HG03175 (cell line): ENCODE measurements around the gene CTDSPL.

ENCODE experiments used
- ATAC-seq: cut with Tn5 transposase; IDR thresholded peaks from one replicate; pipeline ENCODE4 v1.9.1; 2021; ENCODE audit warnings: mild to moderate bottlenecking, moderate library complexity; ENCODE audit not compliant: unreplicated experiment

CTDSPL gene

DNA sequence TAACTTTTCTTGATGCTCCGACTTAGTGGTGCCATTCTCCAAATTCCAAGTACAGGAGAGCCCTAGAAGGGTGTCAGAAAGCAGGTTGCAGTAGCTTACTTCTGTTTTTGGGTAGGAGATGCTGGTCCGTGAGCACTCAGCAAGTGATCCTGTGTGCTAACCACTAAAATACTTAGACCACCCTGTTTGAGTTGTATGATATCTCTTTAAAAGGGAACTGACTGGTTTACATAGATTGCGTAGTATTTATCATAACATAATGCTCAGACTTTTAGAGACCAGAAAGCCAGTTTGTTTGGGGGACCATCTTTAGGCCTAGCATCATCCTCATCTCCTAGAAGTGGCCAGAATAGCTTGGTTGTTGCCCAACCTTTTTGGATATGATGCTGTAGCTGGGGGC lies 26.7 kb downstream of the CTDSPL start:
- no peak for ATAC-seq

DNA sequence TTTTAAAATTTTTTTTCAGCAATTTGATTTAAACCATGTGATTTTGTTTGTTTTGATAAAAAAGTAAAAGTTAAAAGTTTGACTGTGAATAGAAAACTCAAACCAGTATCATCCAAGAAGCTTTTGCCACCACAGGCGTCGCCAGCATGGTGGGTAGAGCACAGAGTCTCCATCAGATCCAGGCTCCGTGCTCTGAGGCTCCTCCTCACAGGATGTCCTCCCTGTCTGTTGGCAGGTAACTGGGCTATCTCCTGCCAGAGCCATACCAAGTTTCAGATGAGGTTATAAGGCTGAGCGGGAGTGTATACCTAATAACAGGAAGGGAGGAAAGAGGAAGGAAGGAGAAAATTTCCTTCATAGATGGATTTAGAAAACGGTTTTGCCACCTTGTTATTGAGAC lies 28.8 kb downstream of the CTDSPL start:
- ATAC-seq, result no peak

DNA sequence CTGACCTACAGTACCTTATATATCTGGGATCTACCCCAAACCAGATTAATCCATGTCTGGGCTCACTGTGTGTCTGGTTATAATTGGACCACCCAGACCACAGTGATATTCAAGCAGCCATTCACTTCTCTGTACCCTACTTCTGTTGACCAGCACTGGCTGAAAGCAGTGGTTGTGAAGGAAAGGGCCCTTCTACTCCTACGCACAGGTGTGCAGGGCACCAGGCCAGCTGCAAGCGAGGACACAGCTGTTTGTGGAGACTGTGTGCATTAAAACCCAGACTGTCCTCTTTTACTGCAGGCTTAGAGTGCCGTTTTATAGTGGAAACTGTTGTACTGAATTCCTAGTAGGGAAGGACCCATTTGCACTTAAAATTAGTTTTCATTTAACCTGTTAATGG lies 29.5 kb downstream of the CTDSPL start:
- ATAC-seq, result no peak

DNA sequence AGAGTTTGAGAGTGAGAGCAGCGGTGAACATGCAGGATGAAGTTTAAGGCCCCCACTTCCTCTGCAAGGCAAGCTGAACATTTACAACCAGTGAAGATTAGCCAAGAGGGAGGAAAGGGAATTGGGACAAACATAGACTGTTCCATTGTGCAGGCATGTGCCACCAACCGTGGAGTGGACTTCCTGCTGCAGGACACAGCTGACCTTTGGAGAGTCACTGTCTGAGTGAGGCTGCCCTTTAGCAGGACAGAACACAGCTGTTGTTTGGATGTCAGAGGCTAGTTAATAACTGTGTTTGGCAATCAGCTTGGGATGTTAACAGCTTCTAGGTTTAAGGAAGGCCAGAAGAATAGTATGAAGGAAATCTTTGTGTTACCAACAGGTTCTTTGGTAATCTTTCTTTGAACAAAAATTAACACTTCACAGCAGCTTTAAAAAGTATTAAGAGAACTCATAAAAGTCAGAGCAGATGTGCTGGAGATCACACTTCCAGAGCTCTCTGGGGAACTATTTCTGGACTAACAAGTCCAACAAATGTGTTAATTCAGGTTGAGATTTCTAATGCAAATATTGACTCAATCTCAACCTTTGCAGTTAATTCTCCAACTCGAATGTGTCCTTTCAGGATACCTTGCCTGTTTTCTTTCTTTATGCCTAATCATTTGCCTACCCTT lies 31.4 kb downstream of the CTDSPL start:
- no peak for ATAC-seq

DNA sequence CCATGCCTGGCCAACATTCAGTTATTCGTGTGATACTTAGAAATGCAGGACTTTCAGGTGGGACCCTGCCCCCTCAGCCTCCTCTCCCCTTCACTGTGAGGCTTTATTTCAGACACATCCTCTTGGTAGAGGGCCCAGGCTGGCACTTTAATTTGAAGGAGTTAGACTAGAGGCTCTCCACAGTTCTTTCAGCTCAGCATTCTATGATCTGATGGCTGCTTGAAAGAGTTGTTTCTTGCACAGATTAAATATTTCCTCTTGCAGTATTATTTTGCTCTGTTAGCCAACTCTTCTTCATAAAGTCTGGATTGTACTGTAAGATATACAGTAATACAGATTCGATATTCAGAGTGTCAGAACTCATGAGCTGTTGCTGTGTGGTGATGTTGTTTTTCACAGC lies 35.1 kb downstream of the CTDSPL start:
- no peak for ATAC-seq

DNA sequence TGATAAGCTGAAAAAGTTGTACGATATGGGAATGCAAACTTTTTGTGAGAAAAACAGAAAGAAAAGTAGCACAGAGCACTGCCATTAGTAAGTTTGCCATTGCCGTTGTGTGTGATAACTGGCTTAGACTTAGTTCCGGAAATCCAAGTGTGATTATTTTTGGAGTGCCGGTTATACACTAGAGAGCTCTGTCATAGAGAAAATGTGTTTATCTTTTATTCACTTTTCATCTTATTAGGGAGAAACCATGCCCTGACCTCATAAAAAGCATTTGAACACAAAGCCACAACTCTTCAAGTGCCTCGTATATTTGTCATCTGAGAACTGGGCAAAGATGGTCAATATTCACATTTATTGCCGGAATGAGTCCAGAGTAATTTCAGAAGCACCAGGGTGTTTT lies 36.1 kb downstream of the CTDSPL start:
- no peak for ATAC-seq

DNA sequence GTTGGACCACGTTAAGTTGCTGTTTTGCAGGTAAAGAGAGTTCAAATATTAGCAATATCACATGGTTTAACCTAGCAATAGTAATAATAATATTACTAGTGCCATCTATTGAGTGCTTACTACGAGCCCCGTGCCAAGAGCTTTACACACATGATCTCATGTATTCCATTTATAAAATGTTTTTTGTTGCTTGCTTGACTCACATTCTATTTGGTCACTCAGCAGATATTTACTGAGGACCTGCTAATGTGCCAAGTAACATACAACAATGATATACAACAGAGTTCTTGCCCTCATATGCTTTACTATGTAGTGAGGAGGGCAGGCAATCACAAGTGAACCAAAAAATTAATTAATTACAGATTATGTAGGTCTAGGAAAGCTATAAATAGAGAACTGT lies 36.7 kb downstream of the CTDSPL start:
- no peak for ATAC-seq

DNA sequence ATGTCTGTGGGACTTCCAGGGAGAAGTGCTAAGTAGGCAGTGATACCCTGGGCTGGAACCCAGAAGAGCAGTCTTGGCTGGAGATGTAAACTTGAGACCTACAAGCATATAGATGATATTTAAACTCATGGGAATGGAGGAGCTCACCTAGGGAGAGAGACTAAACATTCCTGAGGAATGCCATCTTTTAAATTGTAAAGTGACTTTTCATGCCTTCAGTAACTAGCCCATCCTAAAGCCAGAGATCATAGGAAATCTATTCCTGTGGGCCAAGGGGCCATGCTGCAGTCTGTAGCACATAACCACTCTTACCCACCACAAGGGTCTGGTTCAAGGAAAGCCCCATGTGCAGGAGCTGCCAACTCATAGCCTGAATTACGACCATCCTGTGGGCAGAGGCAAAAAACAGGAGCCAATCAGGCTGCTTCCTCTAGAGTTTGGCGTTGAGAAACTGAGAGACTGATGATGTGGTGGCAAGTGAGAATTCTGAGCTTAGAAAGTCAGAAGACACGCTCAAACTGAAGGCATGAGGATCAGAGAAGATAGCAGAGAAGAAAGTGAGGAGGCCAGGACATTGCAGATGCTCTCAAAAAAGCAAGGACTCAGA lies 37.5 kb downstream of the CTDSPL start:
- ATAC-seq, result no peak

DNA sequence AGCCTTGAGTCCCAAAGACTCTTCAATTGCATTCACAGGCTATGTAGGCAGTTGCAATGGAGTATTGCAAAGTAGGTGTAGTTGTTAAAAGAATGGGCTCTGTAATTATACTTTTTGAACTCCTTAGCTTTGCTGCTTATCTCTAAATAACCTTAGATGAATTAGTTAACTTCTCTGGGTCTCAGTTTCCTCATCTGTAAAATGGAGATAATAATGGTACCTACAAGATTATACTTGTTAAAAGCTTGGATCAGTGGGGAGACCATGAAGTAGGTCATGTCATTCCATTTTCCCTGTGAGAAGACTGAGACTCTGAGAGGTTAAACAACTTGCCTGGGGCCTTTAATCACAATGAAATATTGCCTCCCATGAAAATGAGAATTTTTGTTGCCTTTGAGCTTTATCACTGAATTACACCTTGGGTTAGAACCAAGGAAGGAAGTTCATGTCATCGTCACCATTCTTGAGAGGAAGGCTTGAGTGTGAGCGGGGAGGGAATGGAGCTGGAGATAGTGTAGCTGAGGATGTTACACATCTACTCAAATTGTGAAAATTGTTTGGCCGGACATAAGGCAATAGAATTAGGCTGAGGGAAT lies 38.1 kb downstream of the CTDSPL start:
- ATAC-seq, result no peak

DNA sequence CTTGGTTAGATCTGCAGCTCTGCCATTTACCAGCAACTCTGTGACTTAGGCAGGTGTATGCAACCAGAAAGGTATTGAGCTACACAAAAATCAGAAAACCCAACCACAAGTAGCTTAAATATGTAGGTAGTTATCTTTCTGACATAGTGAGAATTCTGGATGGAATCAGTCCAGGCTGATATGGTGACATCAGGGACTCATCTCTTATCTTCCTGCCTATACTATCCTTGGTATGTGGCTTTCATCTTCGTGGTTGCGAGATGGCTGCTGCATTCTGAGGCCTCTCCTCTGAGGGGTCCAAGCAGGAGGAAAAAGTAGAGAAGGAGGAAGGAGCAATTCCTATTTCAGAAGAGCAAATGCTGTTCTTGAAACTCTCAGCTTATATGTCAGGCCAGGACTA lies 40.0 kb downstream of the CTDSPL start:
- ATAC-seq, result no peak

DNA sequence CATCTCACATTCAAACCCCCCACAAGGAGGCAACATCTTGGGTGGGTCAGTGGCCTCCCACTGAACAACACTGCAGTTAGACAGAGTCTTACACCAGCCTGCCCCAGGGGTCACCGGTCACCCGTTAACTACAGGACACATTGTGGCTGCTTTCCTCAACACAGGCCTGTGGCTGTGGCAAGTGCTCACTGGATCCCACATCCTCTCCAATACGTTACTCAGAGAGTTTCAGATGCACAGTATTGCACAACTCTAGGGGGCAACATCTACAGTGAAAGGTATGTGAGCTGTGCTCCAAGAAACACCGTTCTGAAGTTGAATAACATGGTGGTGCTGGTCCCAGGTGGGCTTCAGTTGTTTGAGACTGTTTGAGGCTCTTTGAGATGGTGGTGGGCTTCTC lies 41.0 kb downstream of the CTDSPL start:
- no peak for ATAC-seq

DNA sequence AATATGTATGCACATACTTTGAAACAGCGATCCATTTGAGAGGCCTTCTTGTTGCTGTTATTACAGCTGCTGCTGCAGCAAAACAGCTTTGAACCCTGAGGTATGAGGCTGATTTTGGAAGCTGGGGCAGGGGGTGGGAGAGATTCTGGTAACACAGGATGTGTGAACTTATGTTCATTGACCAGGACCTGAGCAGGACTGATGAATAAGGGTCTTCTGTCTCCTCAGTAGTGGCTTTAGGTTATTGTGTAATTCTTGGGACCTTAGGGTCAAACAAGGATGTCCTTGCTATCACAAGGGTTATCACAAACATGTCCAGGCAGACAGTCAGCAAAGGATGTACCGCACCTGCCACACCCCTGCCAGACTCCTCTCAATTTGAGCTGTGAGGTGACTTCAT lies 41.6 kb downstream of the CTDSPL start:
- ATAC-seq, result no peak

DNA sequence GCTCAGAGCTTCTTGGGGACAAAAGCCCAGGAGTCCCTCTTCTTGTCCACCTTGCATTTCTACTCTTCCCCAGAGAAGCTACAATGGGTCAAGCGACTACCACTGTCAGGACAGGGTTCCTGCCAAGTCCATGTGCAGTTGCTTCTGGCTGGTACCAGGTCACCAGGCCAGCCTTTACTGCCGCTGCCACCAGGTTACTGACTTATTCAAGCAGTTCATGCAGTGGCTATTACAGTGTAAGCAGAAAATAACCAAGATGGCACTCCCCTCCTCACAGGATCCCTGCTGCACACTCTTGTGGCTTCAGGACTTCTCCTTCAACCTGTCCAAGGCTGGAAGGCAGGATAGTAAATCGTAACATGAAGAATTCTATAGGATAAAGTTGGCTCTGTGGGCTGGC lies 42.1 kb downstream of the CTDSPL start:
- no peak for ATAC-seq

DNA sequence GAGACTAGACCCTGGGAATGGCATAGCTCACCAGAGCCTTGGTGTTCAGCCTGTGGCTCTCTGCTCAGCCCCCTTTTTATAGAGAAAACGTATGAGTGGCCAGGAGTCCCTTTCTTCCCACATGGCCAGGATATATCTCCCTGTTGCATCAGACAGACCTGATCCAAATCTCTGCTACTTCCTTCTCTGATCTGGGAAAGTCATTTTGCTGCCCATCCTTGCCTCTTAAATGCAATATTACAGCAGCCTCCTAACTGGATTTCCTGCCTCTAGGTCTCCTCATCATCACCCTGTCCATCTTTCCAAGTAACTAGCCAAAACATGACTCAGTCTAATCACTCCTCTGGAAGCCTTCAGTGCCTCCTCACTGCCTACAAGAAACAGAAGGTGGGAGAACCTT lies 42.9 kb downstream of the CTDSPL start:
- ATAC-seq, result no peak

DNA sequence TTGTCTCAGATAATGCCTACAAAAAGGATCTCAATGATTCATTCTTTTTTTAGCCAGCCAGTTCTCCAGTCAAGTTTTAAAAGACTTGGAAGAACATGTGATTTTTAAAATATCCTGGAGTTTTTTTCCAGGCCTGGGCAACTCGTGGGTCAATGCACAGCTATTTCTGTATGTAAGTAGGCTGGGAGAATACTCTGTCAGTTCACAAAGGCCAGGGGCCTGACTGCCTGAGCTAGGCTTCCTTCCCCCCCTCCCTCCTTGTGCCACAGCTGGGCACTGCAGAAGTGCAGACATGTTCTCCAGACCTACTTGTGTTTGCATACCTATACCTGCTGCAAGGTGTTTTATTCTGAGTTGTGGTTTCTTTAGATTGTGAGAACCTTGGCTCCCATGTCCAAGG lies 43.7 kb downstream of the CTDSPL start:
- no peak for ATAC-seq

DNA sequence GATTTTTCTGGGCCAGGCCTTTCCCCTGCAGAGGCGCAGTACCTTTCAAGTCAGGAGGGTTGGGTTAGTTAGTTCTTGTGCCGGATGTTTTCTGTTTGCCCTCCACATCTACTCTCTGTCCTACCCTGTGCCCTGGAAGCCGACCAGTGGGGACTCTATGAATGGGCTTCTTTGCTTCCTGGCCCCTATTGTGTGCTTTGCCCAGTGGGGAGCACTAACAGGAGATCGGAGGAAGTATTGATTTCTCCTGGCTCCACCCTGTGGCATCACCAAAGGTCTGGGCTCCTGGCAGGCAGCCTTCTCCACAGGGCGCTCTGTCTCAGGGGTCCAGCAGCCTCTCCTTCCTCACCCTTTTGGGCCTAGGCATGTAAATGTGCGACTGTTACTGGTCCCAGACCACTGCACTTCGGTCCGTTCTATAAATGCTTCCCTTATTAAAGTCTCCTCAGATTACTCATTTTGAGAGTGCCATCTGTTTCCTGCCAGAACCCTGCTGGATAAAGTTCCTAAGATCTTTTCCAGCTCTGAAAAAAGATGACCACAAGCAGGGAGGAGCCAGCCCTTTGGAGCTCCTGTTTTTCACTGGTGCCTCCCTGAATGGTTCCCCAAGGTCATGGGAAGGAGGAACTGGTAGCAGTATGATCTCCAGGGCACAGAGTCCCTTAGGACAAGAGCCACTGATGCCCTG lies 44.5 kb downstream of the CTDSPL start:
- no peak for ATAC-seq

DNA sequence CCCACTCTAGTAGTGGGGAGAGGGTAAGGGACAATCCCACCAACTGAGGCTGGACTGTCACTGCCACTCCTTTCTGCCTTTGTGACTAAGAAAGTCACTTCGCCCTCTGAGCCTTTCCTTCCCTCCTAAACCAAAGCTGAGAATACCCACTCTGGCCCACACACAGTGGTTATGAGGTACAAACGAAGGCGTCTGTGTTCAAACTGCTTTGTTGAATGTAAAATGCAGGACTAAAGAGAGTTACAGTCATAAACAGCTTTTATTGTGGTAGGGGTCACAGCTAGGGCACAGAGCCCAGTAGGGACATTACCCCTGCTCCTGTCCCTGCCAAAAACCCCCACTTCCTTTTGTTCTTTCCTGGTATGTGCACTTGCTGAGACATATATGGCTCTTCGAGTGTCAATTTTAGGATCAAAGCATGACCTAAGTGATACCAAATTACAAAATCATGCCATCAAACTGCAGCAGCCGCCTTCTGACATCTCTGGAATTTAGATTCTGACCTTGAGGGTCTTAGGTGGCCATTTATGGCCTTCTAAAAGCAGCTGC lies 45.1 kb downstream of the CTDSPL start:
- no peak for ATAC-seq

DNA sequence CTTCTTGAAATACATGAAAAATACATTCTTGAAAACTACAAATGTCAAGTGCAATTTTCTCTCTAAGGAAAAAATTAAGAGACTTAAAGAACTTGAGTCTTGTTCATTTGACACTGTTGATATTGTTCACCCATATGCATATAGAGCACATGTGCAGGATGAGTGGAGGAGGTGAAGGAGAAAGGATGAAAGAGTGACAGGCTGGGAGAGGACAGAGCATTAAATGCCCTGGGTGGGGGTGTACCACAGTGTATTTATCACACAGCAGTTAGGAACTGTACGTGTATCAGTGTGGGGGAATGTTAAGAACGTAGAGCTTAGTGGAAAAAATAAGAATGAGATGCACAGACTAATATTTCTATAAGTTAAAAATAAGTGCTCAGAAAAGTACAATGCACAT lies 45.7 kb downstream of the CTDSPL start:
- no peak for ATAC-seq

DNA sequence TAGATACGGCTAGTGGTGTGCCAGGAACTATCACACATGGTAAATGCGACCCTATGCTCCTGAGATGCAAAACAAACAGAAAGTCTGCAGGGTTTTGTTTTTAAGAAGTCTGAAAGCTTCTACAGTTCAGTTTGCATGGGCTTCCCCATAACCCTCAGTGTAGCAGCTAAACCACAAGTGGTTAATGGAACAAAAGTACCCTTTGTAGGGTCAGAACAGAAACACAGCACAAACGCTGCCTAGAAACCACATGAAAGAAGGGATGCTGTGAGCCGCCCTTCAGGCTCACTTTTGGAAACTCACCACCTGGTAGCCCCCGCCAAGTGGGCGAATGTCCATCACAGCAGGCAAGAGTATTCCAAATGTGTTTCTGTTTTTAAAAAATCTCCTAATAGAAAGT lies 46.2 kb downstream of the CTDSPL start:
- ATAC-seq, result peak; percentile 89

DNA sequence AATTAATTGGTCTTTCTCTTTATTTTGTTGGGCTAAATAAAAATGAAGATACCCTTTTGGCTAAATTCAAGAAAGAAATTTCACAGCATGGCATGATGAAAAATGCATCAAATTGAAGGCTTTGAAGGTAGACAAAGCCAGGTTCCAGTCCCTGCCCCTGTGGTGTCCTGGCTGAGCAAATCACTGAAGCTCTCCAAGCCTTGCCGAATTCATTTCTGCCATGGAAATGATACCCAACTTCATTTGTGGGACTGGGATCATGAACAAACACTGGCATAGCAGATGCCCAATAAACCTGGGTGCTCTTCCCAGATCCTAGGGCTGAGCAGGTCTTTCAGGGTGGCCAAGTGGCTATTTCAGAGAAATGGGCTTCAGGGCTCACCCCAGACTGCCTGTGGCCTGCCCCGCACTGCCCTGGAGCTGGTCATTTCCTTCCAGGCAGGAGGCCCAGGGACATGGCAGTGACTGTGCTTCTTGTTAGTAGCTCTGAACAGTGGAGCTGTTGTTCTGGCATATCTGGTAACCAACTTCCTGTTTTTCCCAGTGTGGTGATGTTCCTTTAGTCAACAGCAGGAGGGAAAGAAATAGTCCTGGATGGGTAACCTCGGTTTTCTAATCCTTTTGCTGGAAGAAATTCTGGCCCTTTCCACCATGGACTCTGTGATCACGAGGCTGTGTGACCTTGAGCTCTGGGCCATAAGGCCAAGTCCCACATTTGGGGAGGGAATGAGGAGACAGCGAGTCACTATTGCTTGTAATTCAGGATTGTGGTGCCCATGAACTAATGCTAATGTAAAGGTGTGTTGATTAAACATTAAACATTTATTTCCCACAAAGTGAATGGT lies 47.6 kb downstream of the CTDSPL start:
- ATAC-seq, result no peak
